WTC11 (cell line): ENCODE results near the gene BIVM.

ENCODE experiments used
- ATF1 ChIP-seq: sonication (generic); formaldehyde crosslinking; IDR thresholded peaks from 2 replicates; pipeline ENCODE4 v1.8.1; 2023; ENCODE audit warnings: mild to moderate bottlenecking, moderate library complexity, missing genetic modification reagents
- CBFB ChIP-seq: sonication (generic); formaldehyde crosslinking; IDR thresholded peaks from 2 replicates; pipeline ENCODE4 v1.8.1; 2022; ENCODE audit warnings: mild to moderate bottlenecking, low read depth, missing genetic modification reagents
- NFE2L1 ChIP-seq: sonication (generic); formaldehyde crosslinking; IDR thresholded peaks from 2 replicates; pipeline ENCODE4 v1.8.1; 2023; ENCODE audit warnings: missing genetic modification reagents
- TEAD4 ChIP-seq: sonication (generic); formaldehyde crosslinking; IDR thresholded peaks from 2 replicates; pipeline ENCODE4 v1.8.0; 2022; ENCODE audit warnings: mild to moderate bottlenecking, missing genetic modification reagents
- TF ChIP-seq, protein P1 (sequence below): fragments of 200-600 bp; IDR thresholded peaks from 2 replicates; pipeline ENCODE4 v1.8.0; 2022; ENCODE audit warnings: antibody characterized with exemption
- TF ChIP-seq, protein P2 (sequence below): sonication (generic); formaldehyde crosslinking; IDR thresholded peaks from 2 replicates; pipeline ENCODE4 v1.8.0; 2022; ENCODE audit warnings: mild to moderate bottlenecking, missing genetic modification reagents
- TF ChIP-seq, protein P3 (sequence below): sonication (generic); formaldehyde crosslinking; IDR thresholded peaks from 2 replicates; pipeline ENCODE4 v1.8.0; 2022; ENCODE audit warnings: mild to moderate bottlenecking, missing genetic modification reagents

DNA sequence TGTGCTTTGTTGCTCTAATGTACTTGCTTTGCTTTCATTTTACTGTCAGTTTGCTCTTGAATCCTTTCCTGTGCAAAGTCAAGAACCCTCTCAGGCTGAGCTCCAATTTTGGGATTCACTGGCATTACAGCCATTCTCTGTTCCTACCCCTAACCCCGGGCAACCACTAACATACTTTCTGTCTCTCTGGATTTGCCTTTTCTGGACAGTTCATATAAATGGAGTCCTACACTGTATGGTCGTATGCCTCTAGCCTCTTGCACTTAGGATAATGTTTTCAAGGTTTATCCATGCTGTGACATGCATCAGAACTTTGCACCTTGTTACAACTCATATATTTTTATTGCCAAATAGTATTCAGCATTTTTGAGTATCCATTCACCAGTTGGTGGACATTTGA lies 22.6 kb upstream of the BIVM start:
- TF ChIP-seq CBFB (CRISPR knock-in tag), result no peak
- TF ChIP-seq NFE2L1 (CRISPR knock-in tag), result no peak
- TF ChIP-seq, protein P1, sequence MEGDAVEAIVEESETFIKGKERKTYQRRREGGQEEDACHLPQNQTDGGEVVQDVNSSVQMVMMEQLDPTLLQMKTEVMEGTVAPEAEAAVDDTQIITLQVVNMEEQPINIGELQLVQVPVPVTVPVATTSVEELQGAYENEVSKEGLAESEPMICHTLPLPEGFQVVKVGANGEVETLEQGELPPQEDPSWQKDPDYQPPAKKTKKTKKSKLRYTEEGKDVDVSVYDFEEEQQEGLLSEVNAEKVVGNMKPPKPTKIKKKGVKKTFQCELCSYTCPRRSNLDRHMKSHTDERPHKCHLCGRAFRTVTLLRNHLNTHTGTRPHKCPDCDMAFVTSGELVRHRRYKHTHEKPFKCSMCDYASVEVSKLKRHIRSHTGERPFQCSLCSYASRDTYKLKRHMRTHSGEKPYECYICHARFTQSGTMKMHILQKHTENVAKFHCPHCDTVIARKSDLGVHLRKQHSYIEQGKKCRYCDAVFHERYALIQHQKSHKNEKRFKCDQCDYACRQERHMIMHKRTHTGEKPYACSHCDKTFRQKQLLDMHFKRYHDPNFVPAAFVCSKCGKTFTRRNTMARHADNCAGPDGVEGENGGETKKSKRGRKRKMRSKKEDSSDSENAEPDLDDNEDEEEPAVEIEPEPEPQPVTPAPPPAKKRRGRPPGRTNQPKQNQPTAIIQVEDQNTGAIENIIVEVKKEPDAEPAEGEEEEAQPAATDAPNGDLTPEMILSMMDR, result no peak
- TF ChIP-seq, protein P2, sequence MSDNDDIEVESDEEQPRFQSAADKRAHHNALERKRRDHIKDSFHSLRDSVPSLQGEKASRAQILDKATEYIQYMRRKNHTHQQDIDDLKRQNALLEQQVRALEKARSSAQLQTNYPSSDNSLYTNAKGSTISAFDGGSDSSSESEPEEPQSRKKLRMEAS (CRISPR knock-in tag), result no peak
- TF ChIP-seq, protein P3, sequence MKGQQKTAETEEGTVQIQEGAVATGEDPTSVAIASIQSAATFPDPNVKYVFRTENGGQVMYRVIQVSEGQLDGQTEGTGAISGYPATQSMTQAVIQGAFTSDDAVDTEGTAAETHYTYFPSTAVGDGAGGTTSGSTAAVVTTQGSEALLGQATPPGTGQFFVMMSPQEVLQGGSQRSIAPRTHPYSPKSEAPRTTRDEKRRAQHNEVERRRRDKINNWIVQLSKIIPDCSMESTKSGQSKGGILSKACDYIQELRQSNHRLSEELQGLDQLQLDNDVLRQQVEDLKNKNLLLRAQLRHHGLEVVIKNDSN, result no peak
- TF ChIP-seq ATF1 (CRISPR knock-in tag), result no peak
- no peak for TF ChIP-seq TEAD4
